Bone marrow (tissue), 2 donors: Measurements from ENCODE around the gene SLC25A43.
"Not testable (repeated sequence)": the region's sequence is repeated elsewhere in the genome, so short reads cannot be mapped to it uniquely, and the experiment has no call there.

ENCODE experiments used
- DNase-seq, 2 donors: peaks; one replicate each; lab custom pipeline; 2025; lab: John Stamatoyannopoulos, UW

Gene SLC25A43

GRCh38 chrX:119468551-119469312 is 69.6 kb downstream of the SLC25A43 start:
- DNase-seq: peak; percentile 53 to 64

GRCh38 chrX:119469313-119469635 is 70.1 kb downstream of the SLC25A43 start:
- DNase-seq: no peak

- no peak for DNase-seq
Measured at GRCh38 chrX:119474615-119475388, 75.7 kb downstream of the SLC25A43 start.

GRCh38 chrX:119475389-119476101 is 76.4 kb downstream of the SLC25A43 start:
- DNase-seq: no peak

- DNase-seq: no peak
Measured at GRCh38 chrX:119477812-119478232, 78.7 kb downstream of the SLC25A43 start.

GRCh38 chrX:119478504-119478903 is 79.4 kb downstream of the SLC25A43 start:
- no peak for DNase-seq

- DNase-seq: no peak
Measured at GRCh38 chrX:119479845-119480244, 80.7 kb downstream of the SLC25A43 start.

GRCh38 chrX:119481323-119481801 is 82.2 kb downstream of the SLC25A43 start:
- no peak for DNase-seq

- DNase-seq: no peak
Measured at GRCh38 chrX:119482041-119482440, 82.9 kb downstream of the SLC25A43 start.

GRCh38 chrX:119482481-119483480 is 83.6 kb downstream of the SLC25A43 start:
- DNase-seq: peak; percentile 20 to 50

GRCh38 chrX:119486745-119487144 is 87.6 kb downstream of the SLC25A43 start:
- DNase-seq: no peak

GRCh38 chrX:119487766-119488165 is 88.6 kb downstream of the SLC25A43 start:
- not testable (repeated sequence) for DNase-seq

- DNase-seq: peak in 1 of 2 donors; percentile 14
Measured at GRCh38 chrX:119488749-119489148, 89.6 kb downstream of the SLC25A43 start.

GRCh38 chrX:119489212-119490074 is 90.3 kb downstream of the SLC25A43 start:
- no peak for DNase-seq

- no peak for DNase-seq
Measured at GRCh38 chrX:119492463-119492862, 93.3 kb downstream of the SLC25A43 start.

- DNase-seq: not testable (repeated sequence)
Measured at GRCh38 chrX:119493851-119494495, 94.8 kb downstream of the SLC25A43 start.

- DNase-seq: no peak
Measured at GRCh38 chrX:119495734-119496726, 96.9 kb downstream of the SLC25A43 start.

GRCh38 chrX:119497185-119497584 is 98.0 kb downstream of the SLC25A43 start:
- DNase-seq: peak in 1 of 2 donors; percentile 9
